Tibial artery (tissue), 4 donors: Measurements from ENCODE around the gene DPY30.

ENCODE experiments used
- DNase-seq, 2 donors: peaks; one replicate each; pipeline ENCODE4 v3.0.0-alpha.2; 2019
- H3K27ac ChIP-seq, 2 donors: fragments of 200-600 bp; sonication (generic) in 1 of 2; 1 replicate in 1 of 2; 2 replicates in 1 of 2; pipeline ENCODE4 v1.5.1; 2018 to 2019; ENCODE audit warnings: mild to moderate bottlenecking in 1 of 2
- H3K27me3 ChIP-seq, 2 donors: fragments of 200-600 bp; sonication (generic) in 1 of 2; one replicate each; pipeline versions ENCODE4 v1.5.1 to v1.6.0; 2016 to 2019
- H3K36me3 ChIP-seq, 3 donors: fragments of 200-600 bp; sonication (generic) in 2 of 3; one replicate each; pipeline ENCODE4 v1.5.1; 2016 to 2019; ENCODE audit warnings: mild to moderate bottlenecking in 2 of 3
- H3K4me1 ChIP-seq, 4 donors: fragments of 200-600 bp; sonication (generic) in 2 of 4; 1 replicate in 3 of 4; 2 replicates in 1 of 4; pipeline ENCODE4 v1.5.1; 2016 to 2019
- H3K4me3 ChIP-seq, 2 donors: fragments of 200-600 bp; sonication (generic) in 1 of 2; 1 replicate in 1 of 2; 2 replicates in 1 of 2; pipeline ENCODE4 v1.5.1; 2018 to 2019; ENCODE audit warnings: mild to moderate bottlenecking in 2 of 2
- H3K9me3 ChIP-seq, 3 donors: fragments of 200-600 bp; sonication (generic) in 1 of 3; one replicate each; pipeline ENCODE4 v1.5.1; 2016 to 2019
- CTCF ChIP-seq, 2 experiments: fragments of 200-600 bp in 1 of 2; fragments of 450-650 bp in 1 of 2; IDR thresholded peaks; one replicate each; pipeline ENCODE4 v1.5.1; 2017 to 2019; ENCODE audit warnings: antibody characterized with exemption in 2 of 2, mild to moderate bottlenecking in 1 of 2, moderate library complexity in 1 of 2
- intact Hi-C: fragments of 100-400 bp; cut with DNase I; formaldehyde crosslinking; loops from one replicate; pipeline ENCODE4 v1.15.0; 2023; ENCODE audit warnings: low total_unique reads

DPY30 gene

GRCh38 chr2:32039447-32040219, at the start of gene DPY30:
Gene DPY30, minus strand, starts transcription at chr2:32039805. Its CDS starts 349 bp downstream, at chr2:32039456.
- Histone ChIP-seq H3K36me3 (peaks cover 0 to 22% (median 1%) of the 10 kb centered on the region in 3 donors), H3K27ac (peak within 1 kb of the TSS; percentile 84 to 89), H3K4me3 (peak within 1 kb of the TSS; percentile 92 to 94), H3K4me1 (peaks cover 0 to 15% (median 11%) of the 10 kb centered on the region in 4 donors), H3K9me3 (no peaks in the 10 kb centered on the region), H3K27me3 (no peaks in the 10 kb centered on the region)
- TF ChIP-seq CTCF (IDR thresholded peaks at IDR 0.05) = no peak
- DNase-seq = peak; percentile 92 to 94
- intact Hi-C loops = loop anchor here (10.0 kb wide), 1 partner anchor 125 kb away; the partner anchor contains the start of gene SLC30A6

GRCh38 chr2:32074134-32074506, 34.5 kb upstream of the DPY30 start:
- Histone ChIP-seq H3K27me3 (no peaks in the 10 kb centered on the region), H3K4me1 (no peaks in the 10 kb centered on the region), H3K4me3 (no peak overlapping the region), H3K9me3 (no peaks in the 10 kb centered on the region), H3K27ac (no peak overlapping the region), H3K36me3 (no peaks in the 10 kb centered on the region)
- intact Hi-C loops = no loop called here
- no peak for DNase-seq
- TF ChIP-seq CTCF (IDR thresholded peaks at IDR 0.05) = no peak

GRCh38 chr2:32067549-32067948, 27.9 kb upstream of the DPY30 start:
- Histone ChIP-seq H3K27ac (no peak overlapping the region), H3K27me3 (no peaks in the 10 kb centered on the region), H3K9me3 (no peaks in the 10 kb centered on the region), H3K36me3 (no peaks in the 10 kb centered on the region), H3K4me3 (no peak overlapping the region), H3K4me1 (peaks cover 0 to 23% (median 7%) of the 10 kb centered on the region in 4 donors)
- no peak for DNase-seq
- TF ChIP-seq CTCF (IDR thresholded peaks at IDR 0.05) = no peak
- intact Hi-C loops = no loop called here

GRCh38 chr2:32064713-32065112, 25.1 kb upstream of the DPY30 start:
- intact Hi-C loops = loop anchor here (5.0 kb wide), 1 partner anchor 52 kb away; the partner anchor contains the start of gene MEMO1
- DNase-seq = no peak
- no peaks in the 10 kb centered on the region for H3K27me3 ChIP-seq
- H3K27ac ChIP-seq = peak overlapping the region; percentile 90 to 92
- H3K9me3 ChIP-seq = no peaks in the 10 kb centered on the region
- H3K4me3 ChIP-seq = peak overlapping the region; percentile 68 to 95
- no peaks in the 10 kb centered on the region for H3K36me3 ChIP-seq
- no peak for TF ChIP-seq CTCF (IDR thresholded peaks at IDR 0.05)
- peaks cover 0 to 32% (median 10%) of the 10 kb centered on the region in 4 donors for H3K4me1 ChIP-seq

- no peaks in the 10 kb centered on the region for H3K36me3 ChIP-seq
- peak overlapping the region; percentile 68 to 95 for H3K4me3 ChIP-seq
- TF ChIP-seq CTCF (IDR thresholded peaks at IDR 0.05) = no peak
- peak overlapping the region; percentile 90 to 92 for H3K27ac ChIP-seq
- H3K4me1 ChIP-seq = peaks cover 0 to 32% (median 10%) of the 10 kb centered on the region in 4 donors
- intact Hi-C loops = loop anchor here (5.0 kb wide), 1 partner anchor 52 kb away; the partner anchor contains the start of gene MEMO1
- DNase-seq = no peak
- no peaks in the 10 kb centered on the region for H3K9me3 ChIP-seq
- no peaks in the 10 kb centered on the region for H3K27me3 ChIP-seq
Observed at GRCh38 chr2:32064021-32064601, 24.5 kb upstream of the DPY30 start.
